ENCODE results near the gene EPOP. TPM values are rescaled to one million over a fixed set of nuclear protein-coding genes. Genes with fewer than 3 reads are reported as not detected.

The EPOP gene
- total RNA-seq, 1 experiment from 2014 or later = 12.3 TPM

- TF ChIP-seq ZNF121 (CRISPR knock-in tag; IDR thresholded peaks at IDR 0.05) (no peak), HMGA2 (CRISPR knock-in tag; IDR thresholded peaks at IDR 0.05) (no peak), ZNF219 (CRISPR knock-in tag; IDR thresholded peaks at IDR 0.05; ENCODE audit: borderline replicate concordance) (no peak), ELF4 (CRISPR knock-in tag; IDR thresholded peaks at IDR 0.05; ENCODE audit: low read depth) (0 out of 2 replicates have a peak, but pooled peaks have one; percentile 20), SMAD3 (CRISPR knock-in tag; IDR thresholded peaks at IDR 0.05; ENCODE audit: borderline replicate concordance) (no peak), ZNF423 (CRISPR knock-in tag; IDR thresholded peaks at IDR 0.05) (peak; percentile 16; the same call in 1 of the 2 replicates), ZNF317 (CRISPR knock-in tag; IDR thresholded peaks at IDR 0.05; ENCODE audit: borderline replicate concordance, low read depth) (no peak)
- TF ChIP-seq, protein P1, sequence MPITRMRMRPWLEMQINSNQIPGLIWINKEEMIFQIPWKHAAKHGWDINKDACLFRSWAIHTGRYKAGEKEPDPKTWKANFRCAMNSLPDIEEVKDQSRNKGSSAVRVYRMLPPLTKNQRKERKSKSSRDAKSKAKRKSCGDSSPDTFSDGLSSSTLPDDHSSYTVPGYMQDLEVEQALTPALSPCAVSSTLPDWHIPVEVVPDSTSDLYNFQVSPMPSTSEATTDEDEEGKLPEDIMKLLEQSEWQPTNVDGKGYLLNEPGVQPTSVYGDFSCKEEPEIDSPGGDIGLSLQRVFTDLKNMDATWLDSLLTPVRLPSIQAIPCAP (CRISPR knock-in tag; IDR thresholded peaks at IDR 0.05) = no peak
- TF ChIP-seq, protein P2, sequence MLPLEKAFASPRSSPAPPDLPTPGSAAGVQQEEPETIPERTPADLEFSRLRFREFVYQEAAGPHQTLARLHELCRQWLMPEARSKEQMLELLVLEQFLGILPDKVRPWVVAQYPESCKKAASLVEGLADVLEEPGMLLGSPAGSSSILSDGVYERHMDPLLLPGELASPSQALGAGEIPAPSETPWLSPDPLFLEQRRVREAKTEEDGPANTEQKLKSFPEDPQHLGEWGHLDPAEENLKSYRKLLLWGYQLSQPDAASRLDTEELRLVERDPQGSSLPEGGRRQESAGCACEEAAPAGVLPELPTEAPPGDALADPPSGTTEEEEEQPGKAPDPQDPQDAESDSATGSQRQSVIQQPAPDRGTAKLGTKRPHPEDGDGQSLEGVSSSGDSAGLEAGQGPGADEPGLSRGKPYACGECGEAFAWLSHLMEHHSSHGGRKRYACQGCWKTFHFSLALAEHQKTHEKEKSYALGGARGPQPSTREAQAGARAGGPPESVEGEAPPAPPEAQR (CRISPR knock-in tag; IDR thresholded peaks at IDR 0.05) = no peak
- TF ChIP-seq, protein P3, sequence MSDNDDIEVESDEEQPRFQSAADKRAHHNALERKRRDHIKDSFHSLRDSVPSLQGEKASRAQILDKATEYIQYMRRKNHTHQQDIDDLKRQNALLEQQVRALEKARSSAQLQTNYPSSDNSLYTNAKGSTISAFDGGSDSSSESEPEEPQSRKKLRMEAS (CRISPR knock-in tag; IDR thresholded peaks at IDR 0.05) = peak; percentile 9; the same call in 1 of the 2 replicates
These were observed 576 bp downstream of the EPOP start (continued) for GRCh38 chr17:38674014-38674748.

- POLR2A ChIA-PET = no interaction called here
- Mint-ChIP-seq H3K27me3 (ENCODE audit: low read depth) (peaks cover 90% of the 10 kb centered on the region), H3K9me3 (no peaks in the 10 kb centered on the region), H3K36me3 (no peaks in the 10 kb centered on the region), H3K4me3 (no peak overlapping the region; the same call in 1 of the 2 replicates), H3K27ac (no peak overlapping the region), H3K4me1 (peaks cover 47% of the 10 kb centered on the region)
- TF ChIP-seq ETV6 (CRISPR knock-in tag; IDR thresholded peaks at IDR 0.05) = no peak
- TF ChIP-seq, protein P4, sequence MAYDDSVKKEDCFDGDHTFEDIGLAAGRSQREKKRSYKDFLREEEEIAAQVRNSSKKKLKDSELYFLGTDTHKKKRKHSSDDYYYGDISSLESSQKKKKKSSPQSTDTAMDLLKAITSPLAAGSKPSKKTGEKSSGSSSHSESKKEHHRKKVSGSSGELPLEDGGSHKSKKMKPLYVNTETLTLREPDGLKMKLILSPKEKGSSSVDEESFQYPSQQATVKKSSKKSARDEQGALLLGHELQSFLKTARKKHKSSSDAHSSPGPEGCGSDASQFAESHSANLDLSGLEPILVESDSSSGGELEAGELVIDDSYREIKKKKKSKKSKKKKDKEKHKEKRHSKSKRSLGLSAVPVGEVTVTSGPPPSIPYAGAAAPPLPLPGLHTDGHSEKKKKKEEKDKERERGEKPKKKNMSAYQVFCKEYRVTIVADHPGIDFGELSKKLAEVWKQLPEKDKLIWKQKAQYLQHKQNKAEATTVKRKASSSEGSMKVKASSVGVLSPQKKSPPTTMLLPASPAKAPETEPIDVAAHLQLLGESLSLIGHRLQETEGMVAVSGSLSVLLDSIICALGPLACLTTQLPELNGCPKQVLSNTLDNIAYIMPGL (CRISPR knock-in tag; IDR thresholded peaks at IDR 0.05) = 0 out of 2 replicates have a peak, but pooled peaks have one; percentile 28
- CTCF ChIA-PET = interaction anchor here (0.5 to 28.2 kb wide), 8 partner anchors 10 to 116 kb away, joined by 3 to 727 read pairs (median 4); partner anchors contain the start of gene SRCIN1
- no peak for ATAC-seq
- peak; percentile 36 for DNase-seq (ENCODE audit: low spot score)
These were observed 1.1 kb downstream of the EPOP start for GRCh38 chr17:38673707-38674013.

DNA sequence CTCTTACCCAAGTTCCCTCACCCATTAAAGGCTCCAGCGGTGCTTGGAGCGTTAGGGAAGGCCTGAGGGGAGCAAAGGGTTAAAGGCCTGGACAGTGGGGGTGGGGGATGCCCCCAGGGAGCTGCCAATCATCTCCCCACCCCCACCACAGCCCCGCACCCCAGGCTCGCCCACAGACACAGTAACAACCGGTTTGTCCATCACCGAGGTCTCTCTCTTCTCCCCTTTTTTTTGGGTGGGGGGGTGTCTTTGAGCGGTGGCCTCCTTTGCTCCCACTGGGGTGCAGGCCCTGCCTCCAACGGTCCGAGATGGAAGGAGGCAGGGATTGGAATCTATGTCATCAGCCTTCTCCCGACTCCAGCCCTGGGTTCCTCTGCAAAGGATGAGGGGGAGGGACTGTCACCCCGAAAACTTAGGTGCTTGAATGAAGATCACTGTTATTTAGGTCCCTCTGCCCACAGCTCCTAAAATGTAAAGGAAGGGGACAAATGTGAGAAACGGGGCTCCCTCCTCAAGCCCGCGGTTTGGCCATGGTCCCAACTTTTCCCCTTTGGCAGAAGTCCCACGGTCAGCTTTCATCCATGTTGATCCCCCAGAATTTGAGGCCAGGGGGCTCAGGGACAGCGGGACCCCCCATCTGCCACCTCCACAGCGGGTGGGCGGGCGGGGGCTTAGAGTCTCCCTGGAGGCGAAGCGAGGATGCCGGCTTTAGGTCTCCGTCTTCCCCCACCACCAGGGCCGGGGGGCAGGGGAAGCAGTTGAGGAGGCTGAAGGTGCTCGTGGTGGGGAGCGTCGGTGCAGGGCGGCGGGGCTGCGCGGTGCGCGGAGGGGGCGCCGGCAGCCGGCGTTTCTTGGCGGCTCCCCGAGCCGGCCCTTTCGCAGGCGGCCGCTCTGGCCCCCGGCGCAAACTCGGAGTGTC is 1.7 kb downstream of the EPOP start:
- ATAC-seq (no peak), DNase-seq (ENCODE audit: low spot score) (no peak)
- Mint-ChIP-seq H3K9me3 (no peaks in the 10 kb centered on the region), H3K4me3 (peak overlapping the region; percentile 77), H3K4me1 (peaks cover 52% of the 10 kb centered on the region), H3K27ac (0 out of 2 replicates have a peak overlapping the region, but pooled peaks have one; percentile 23), H3K36me3 (no peaks in the 10 kb centered on the region), H3K27me3 (ENCODE audit: low read depth) (peaks cover 91% of the 10 kb centered on the region)
- ChIA-PET CTCF (interaction anchor here (0.5 to 28.2 kb wide), 11 partner anchors 10 to 232 kb away, joined by 3 to 727 read pairs (median 4); partner anchors contain the start of gene SRCIN1), POLR2A (no interaction called here)
- no peak for TF ChIP-seq ZNF423 (CRISPR knock-in tag; IDR thresholded peaks at IDR 0.05)
- 0 out of 2 replicates have a peak, but pooled peaks have one; percentile 74 for TF ChIP-seq ZNF281 (CRISPR knock-in tag; IDR thresholded peaks at IDR 0.05)
